A549 (cell line): ENCODE measurements around the gene MAPT. TPM values are rescaled to one million over a fixed set of nuclear protein-coding genes. Genes with fewer than 3 reads are reported as not detected.

Source experiments
- ATAC-seq, 2 experiments: fragments of 200-7000 bp in 1 of 2; fragments of >200 bp in 1 of 2; cut with Nextera tagmentation in 1 of 2; cut with Tn5 transposase in 1 of 2; 3 replicates each; pipeline versions ENCODE4 v1.8.0 to v1.9.1; 2018 to 2020; ENCODE audit warnings: mild to moderate bottlenecking in 1 of 2, moderate library complexity in 1 of 2
- CTCF ChIA-PET: fragments of 300-600 bp; sonication (Branson Sonifier 250); formaldehyde crosslinking; extraction: SDS; loops from one replicate; lab custom pipeline; 2021; ENCODE audit warnings: antibody characterized with exemption, inconsistent platforms; lab: Yijun Ruan, JAX
- POLR2A ChIA-PET: fragments of 350-600 bp; formaldehyde crosslinking; extraction: SDS; loops from one replicate; lab custom pipeline; 2021; ENCODE audit warnings: antibody characterized with exemption, inconsistent platforms; lab: Yijun Ruan, JAX
- DNase-seq, 2 experiments: peaks; one replicate each; pipeline versions ENCODE4 v3.0.0 to v3.0.0-alpha.2; 2011 to 2016; ENCODE audit warnings: low read depth in 1 of 2, low spot score in 1 of 2
- FAIRE-seq: peaks from 2 replicates; lab custom pipeline; 2011; peaks lifted over from hg19 to GRCh38; lab: Jason Lieb, UNC
- H3K27ac ChIP-seq, 2 experiments: fragments of >200 bp; sonication (Bioruptor Twin); formaldehyde crosslinking; 3 replicates each; pipeline ENCODE4 v1.5.1; 2016 to 2017
- H3K4me1 ChIP-seq: fragments of >200 bp; sonication (Bioruptor Twin); formaldehyde crosslinking; 3 replicates; pipeline ENCODE4 v1.6.1; 2016
- H3K4me2 ChIP-seq: fragments of >200 bp; sonication (Bioruptor Twin); formaldehyde crosslinking; 3 replicates; pipeline ENCODE4 v1.6.1; 2016
- H3K4me3 ChIP-seq: fragments of >200 bp; sonication (Bioruptor Twin); formaldehyde crosslinking; 3 replicates; pipeline ENCODE4 v1.5.1; 2016
- H3K9me3 ChIP-seq: fragments of >200 bp; sonication (Bioruptor Twin); formaldehyde crosslinking; 3 replicates; pipeline ENCODE4 v1.6.1; 2016
- EHF ChIP-seq: fragments of 250-450 bp; sonication (Bioruptor Pico); IDR thresholded peaks from 2 replicates; pipeline ENCODE4 v1.5.0; 2020; ENCODE audit warnings: mild to moderate bottlenecking
- FOSB ChIP-seq: fragments of 250-450 bp; sonication (Bioruptor Pico); IDR thresholded peaks from 2 replicates; pipeline ENCODE4 v1.5.0; 2020; ENCODE audit warnings: mild to moderate bottlenecking, moderate library complexity
- GATA3 ChIP-seq: IDR thresholded peaks from 2 replicates; pipeline ENCODE4 v1.6.1; 2012; ENCODE audit warnings: borderline replicate concordance
- HDAC2 ChIP-seq: fragments of 200-600 bp; sonication (generic); IDR thresholded peaks from 2 replicates; pipeline ENCODE4 v1.6.1; 2016
- HOXB13 ChIP-seq: fragments of 250-450 bp; sonication (Bioruptor Pico); IDR thresholded peaks from 2 replicates; pipeline ENCODE4 v1.5.0; 2020; ENCODE audit warnings: low read depth, mild to moderate bottlenecking, moderate library complexity
- JUN ChIP-seq, 2 experiments: fragments of >200 bp; sonication (Bioruptor Twin); formaldehyde crosslinking; IDR thresholded peaks; 2 replicates in 1 of 2; 3 replicates in 1 of 2; pipeline ENCODE4 v1.6.1; 2016 to 2017
- MAFK ChIP-seq: fragments of 450-650 bp; IDR thresholded peaks from 2 replicates; pipeline ENCODE4 v1.6.1; 2014; ENCODE audit not compliant: partially characterized antibody
- MAZ ChIP-seq: fragments of 150-350 bp; IDR thresholded peaks from 2 replicates; pipeline ENCODE4 v1.6.1; 2014; ENCODE audit warnings: antibody characterized with exemption, low read depth, low read length, borderline replicate concordance
- NPAS2 ChIP-seq: fragments of 250-450 bp; sonication (Bioruptor Pico); IDR thresholded peaks from 2 replicates; pipeline ENCODE4 v1.8.0; 2022; ENCODE audit warnings: mild to moderate bottlenecking, moderate library complexity, borderline replicate concordance
- NR3C1 ChIP-seq: fragments of >200 bp; sonication (Bioruptor Twin); formaldehyde crosslinking; IDR thresholded peaks from 3 replicates; pipeline ENCODE4 v1.6.1; 2017
- PBX3 ChIP-seq: IDR thresholded peaks from 2 replicates; pipeline ENCODE4 v1.6.1; 2012
- RAD21 ChIP-seq, 2 experiments: fragments of >200 bp in 1 of 2; sonication (Bioruptor Twin) in 1 of 2; formaldehyde crosslinking in 1 of 2; IDR thresholded peaks in 1 of 2; conservative IDR thresholded peaks in 1 of 2; 2 replicates in 1 of 2; 3 replicates in 1 of 2; pipeline ENCODE4 v1.6.1; 2012 to 2018; ENCODE audit warnings: inconsistent platforms in 1 of 2
- SREBF2 ChIP-seq: fragments of 450-650 bp; IDR thresholded peaks from 2 replicates; pipeline ENCODE4 v1.6.1; 2014; ENCODE audit warnings: mild to moderate bottlenecking, moderate library complexity
- ZNF302 ChIP-seq: fragments of 250-450 bp; sonication (Bioruptor Pico); IDR thresholded peaks from 2 replicates; pipeline ENCODE4 v1.9.0; 2021; ENCODE audit warnings: inconsistent platforms, mild to moderate bottlenecking, moderate library complexity
- ZSCAN20 ChIP-seq: fragments of 250-450 bp; sonication (Bioruptor Pico); IDR thresholded peaks from 2 replicates; pipeline ENCODE4 v1.8.0; 2022; ENCODE audit warnings: mild to moderate bottlenecking, moderate library complexity
- WGBS: methylation state at CpG from one replicate; pipeline ENCODE4 v1.1.6; 2017; ENCODE audit errors: missing lambda C conversion rate; 5-methylcytosine and 5-hydroxymethylcytosine counted together
- polyA plus RNA-seq, 4 experiments: library from polyadenylated mRNA; depleted of rRNA in 3 of 4; stranded (reverse); fragments of >200 nt; fragmentation: RNase III in 1 of 4; extraction: RNeasy Plus Mini Kit Qiagen cat#74134 plus additional on column Dnase treatment in 1 of 4; gene quantifications; 2 replicates in 3 of 4; 3 replicates in 1 of 4; pipeline ENCODE4 v1.2.3, GENCODE V29; 2011 to 2017
- TF ChIP-seq, protein P1 (sequence below): fragments of 200-600 bp; sonication (generic); IDR thresholded peaks from 2 replicates; pipeline ENCODE4 v1.6.1; 2016; ENCODE audit warnings: antibody characterized with exemption, mild to moderate bottlenecking, moderate library complexity
- TF ChIP-seq, protein P2 (sequence below): fragments of >200 bp; sonication (Bioruptor Twin); formaldehyde crosslinking; IDR thresholded peaks from 3 replicates; pipeline ENCODE4 v1.6.1; 2016
- TF ChIP-seq, protein P3 (sequence below): IDR thresholded peaks from 2 replicates; pipeline ENCODE4 v1.6.1; 2012
- TF ChIP-seq, protein P4 (sequence below): fragments of 250-450 bp; sonication (Bioruptor Pico); IDR thresholded peaks from 2 replicates; pipeline ENCODE4 v1.5.0; 2021; ENCODE audit warnings: mild to moderate bottlenecking, moderate library complexity, borderline replicate concordance
- TF ChIP-seq, protein P5 (sequence below): fragments of >200 bp; sonication (Bioruptor Twin); formaldehyde crosslinking; IDR thresholded peaks from 3 replicates; pipeline ENCODE4 v1.5.1; 2016

Gene MAPT
- polyA plus RNA-seq, 2 of the 4 experiments (the other 2 are of a cell fraction) = 1.2 to 1.6 TPM

DNA sequence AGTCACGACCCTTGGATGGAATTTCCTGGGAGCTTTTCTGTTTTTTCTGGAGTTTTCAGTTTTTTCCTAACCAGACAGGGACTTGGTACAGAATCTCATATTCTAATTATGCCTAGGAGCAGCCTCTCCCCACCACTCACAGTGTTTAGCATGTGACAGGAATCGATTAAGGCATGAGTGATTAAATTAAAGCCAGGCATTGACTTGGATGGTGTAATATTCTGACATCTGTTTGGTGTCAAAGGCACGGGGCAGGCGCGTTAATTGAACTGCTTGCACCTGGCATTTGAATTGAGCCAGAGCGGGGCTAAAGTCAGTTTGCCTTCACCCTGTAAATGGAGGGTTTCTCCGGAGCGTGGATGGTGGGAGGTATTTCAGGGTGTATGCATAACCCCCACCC, 11.9 kb downstream of the MAPT start:
- Histone ChIP-seq H3K4me2 (no peak overlapping the region), H3K4me3 (no peak overlapping the region), H3K4me1 (0 out of 3 replicates have a peak, but pooled peaks cover 4% of the 10 kb centered on the region), H3K9me3 (no peaks in the 10 kb centered on the region), H3K27ac (no peak overlapping the region)
- DNase-seq (no peak), FAIRE-seq (no peak), ATAC-seq (no peak)
- no peak for TF ChIP-seq FOSB (CRISPR knock-in tag)
- no peak for TF ChIP-seq NPAS2 (CRISPR knock-in tag)
- TF ChIP-seq SREBF2 = no peak
- TF ChIP-seq, protein P1, sequence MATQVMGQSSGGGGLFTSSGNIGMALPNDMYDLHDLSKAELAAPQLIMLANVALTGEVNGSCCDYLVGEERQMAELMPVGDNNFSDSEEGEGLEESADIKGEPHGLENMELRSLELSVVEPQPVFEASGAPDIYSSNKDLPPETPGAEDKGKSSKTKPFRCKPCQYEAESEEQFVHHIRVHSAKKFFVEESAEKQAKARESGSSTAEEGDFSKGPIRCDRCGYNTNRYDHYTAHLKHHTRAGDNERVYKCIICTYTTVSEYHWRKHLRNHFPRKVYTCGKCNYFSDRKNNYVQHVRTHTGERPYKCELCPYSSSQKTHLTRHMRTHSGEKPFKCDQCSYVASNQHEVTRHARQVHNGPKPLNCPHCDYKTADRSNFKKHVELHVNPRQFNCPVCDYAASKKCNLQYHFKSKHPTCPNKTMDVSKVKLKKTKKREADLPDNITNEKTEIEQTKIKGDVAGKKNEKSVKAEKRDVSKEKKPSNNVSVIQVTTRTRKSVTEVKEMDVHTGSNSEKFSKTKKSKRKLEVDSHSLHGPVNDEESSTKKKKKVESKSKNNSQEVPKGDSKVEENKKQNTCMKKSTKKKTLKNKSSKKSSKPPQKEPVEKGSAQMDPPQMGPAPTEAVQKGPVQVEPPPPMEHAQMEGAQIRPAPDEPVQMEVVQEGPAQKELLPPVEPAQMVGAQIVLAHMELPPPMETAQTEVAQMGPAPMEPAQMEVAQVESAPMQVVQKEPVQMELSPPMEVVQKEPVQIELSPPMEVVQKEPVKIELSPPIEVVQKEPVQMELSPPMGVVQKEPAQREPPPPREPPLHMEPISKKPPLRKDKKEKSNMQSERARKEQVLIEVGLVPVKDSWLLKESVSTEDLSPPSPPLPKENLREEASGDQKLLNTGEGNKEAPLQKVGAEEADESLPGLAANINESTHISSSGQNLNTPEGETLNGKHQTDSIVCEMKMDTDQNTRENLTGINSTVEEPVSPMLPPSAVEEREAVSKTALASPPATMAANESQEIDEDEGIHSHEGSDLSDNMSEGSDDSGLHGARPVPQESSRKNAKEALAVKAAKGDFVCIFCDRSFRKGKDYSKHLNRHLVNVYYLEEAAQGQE = no peak
- no peak for TF ChIP-seq ZNF302 (CRISPR knock-in tag)
- TF ChIP-seq, protein P2, sequence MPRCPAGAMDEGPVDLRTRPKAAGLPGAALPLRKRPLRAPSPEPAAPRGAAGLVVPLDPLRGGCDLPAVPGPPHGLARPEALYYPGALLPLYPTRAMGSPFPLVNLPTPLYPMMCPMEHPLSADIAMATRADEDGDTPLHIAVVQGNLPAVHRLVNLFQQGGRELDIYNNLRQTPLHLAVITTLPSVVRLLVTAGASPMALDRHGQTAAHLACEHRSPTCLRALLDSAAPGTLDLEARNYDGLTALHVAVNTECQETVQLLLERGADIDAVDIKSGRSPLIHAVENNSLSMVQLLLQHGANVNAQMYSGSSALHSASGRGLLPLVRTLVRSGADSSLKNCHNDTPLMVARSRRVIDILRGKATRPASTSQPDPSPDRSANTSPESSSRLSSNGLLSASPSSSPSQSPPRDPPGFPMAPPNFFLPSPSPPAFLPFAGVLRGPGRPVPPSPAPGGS = no peak
- TF ChIP-seq PBX3 = no peak
- TF ChIP-seq RAD21 (conservative IDR thresholded peaks at IDR 0.05 in 1 of 2, IDR thresholded peaks at IDR 0.05 in 1 of 2) = no peak
- TF ChIP-seq, protein P3, sequence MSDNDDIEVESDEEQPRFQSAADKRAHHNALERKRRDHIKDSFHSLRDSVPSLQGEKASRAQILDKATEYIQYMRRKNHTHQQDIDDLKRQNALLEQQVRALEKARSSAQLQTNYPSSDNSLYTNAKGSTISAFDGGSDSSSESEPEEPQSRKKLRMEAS = no peak
- ChIA-PET CTCF (interaction anchor here (1.0 to 1.7 kb wide), 3 partner anchors 9 to 266 kb away, joined by 3 to 5 read pairs (median 5); no protein-coding TSS in a partner anchor), POLR2A (no interaction called here)
- 37% methylated on average over 8 of the region's 8 CpGs for WGBS

DNA sequence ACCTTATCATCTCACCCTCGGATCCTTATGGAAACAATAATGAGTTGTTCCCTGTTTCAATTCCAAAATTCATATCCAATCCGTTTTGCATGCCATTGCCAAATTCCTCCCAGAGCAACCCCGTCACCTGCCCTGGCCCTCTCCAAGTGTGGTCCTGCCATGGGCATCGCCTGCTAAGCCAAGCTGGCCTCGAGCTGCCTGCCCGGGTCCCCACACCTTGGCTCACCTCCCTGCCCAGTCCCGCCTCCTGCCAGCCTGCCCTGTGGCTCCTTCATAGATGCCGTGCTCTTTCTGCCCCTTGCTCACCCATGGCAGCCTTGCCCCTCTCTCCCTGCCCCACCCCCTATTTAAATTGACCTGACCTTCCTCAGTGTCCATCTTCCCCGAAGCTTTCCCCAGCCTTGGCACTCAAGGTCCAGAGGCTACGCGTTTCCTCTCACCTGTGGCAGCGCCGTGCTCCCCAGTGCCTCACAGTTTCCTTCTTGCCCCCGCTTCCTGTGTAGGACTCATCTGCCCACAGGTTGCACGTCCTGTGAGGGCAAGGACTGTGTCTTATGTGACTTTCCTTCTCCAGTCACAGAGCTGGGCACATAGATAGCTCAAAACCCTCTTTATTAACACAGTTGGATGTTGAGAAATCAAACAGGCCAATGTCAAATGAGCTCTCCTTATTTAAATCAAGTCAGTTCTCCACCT, 12.7 kb downstream of the MAPT start:
- no peak for FAIRE-seq
- Histone ChIP-seq H3K27ac (no peak overlapping the region), H3K4me2 (no peak overlapping the region), H3K4me1 (0 out of 3 replicates have a peak, but pooled peaks cover 4% of the 10 kb centered on the region), H3K4me3 (no peak overlapping the region), H3K9me3 (peaks cover under 1% of the 10 kb centered on the region; the same call in 2 of the 3 replicates)
- ChIA-PET POLR2A (no interaction called here), CTCF (interaction anchor here (1.5 to 2.5 kb wide), 5 partner anchors 12 to 267 kb away, joined by 3 to 10 read pairs (median 5); partner anchors contain the start of gene MAPT)
- DNase-seq = no peak
- no peak for ATAC-seq
- 53% methylated on average over 15 of the region's 15 CpGs for WGBS
- no peak for TF ChIP-seq HDAC2
- no peak for TF ChIP-seq MAZ
- no peak for TF ChIP-seq HOXB13 (CRISPR knock-in tag)
- TF ChIP-seq, protein P4, sequence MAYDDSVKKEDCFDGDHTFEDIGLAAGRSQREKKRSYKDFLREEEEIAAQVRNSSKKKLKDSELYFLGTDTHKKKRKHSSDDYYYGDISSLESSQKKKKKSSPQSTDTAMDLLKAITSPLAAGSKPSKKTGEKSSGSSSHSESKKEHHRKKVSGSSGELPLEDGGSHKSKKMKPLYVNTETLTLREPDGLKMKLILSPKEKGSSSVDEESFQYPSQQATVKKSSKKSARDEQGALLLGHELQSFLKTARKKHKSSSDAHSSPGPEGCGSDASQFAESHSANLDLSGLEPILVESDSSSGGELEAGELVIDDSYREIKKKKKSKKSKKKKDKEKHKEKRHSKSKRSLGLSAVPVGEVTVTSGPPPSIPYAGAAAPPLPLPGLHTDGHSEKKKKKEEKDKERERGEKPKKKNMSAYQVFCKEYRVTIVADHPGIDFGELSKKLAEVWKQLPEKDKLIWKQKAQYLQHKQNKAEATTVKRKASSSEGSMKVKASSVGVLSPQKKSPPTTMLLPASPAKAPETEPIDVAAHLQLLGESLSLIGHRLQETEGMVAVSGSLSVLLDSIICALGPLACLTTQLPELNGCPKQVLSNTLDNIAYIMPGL (CRISPR knock-in tag) = no peak
- TF ChIP-seq, protein P5, sequence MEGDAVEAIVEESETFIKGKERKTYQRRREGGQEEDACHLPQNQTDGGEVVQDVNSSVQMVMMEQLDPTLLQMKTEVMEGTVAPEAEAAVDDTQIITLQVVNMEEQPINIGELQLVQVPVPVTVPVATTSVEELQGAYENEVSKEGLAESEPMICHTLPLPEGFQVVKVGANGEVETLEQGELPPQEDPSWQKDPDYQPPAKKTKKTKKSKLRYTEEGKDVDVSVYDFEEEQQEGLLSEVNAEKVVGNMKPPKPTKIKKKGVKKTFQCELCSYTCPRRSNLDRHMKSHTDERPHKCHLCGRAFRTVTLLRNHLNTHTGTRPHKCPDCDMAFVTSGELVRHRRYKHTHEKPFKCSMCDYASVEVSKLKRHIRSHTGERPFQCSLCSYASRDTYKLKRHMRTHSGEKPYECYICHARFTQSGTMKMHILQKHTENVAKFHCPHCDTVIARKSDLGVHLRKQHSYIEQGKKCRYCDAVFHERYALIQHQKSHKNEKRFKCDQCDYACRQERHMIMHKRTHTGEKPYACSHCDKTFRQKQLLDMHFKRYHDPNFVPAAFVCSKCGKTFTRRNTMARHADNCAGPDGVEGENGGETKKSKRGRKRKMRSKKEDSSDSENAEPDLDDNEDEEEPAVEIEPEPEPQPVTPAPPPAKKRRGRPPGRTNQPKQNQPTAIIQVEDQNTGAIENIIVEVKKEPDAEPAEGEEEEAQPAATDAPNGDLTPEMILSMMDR = no peak
- TF ChIP-seq ZSCAN20 (CRISPR knock-in tag) = no peak
- no peak for TF ChIP-seq GATA3
- TF ChIP-seq MAFK = no peak
- no peak for TF ChIP-seq JUN (IDR thresholded peaks at IDR 0.05)
- no peak for TF ChIP-seq NR3C1
- TF ChIP-seq EHF (CRISPR knock-in tag) = no peak
- TF ChIP-seq ZNF302 (CRISPR knock-in tag) = no peak
- no peak for TF ChIP-seq NPAS2 (CRISPR knock-in tag)
